NT2/D1 (cell line): ENCODE data around the gene ITGAE.

ENCODE experiments used
- SUZ12 ChIP-seq: IDR thresholded peaks from 2 replicates; pipeline ENCODE4 v1.6.1; 2011; ENCODE audit not compliant: insufficient read length, insufficient read depth; ENCODE audit errors: extremely low read depth
- YY1 ChIP-seq: IDR thresholded peaks from 2 replicates; pipeline ENCODE4 v1.6.1; 2011; ENCODE audit not compliant: insufficient read length, insufficient read depth
- ZNF274 ChIP-seq: IDR thresholded peaks from 2 replicates; pipeline ENCODE4 v1.6.1; 2011; ENCODE audit warnings: mild to moderate bottlenecking, low read depth, low read length

DNA sequence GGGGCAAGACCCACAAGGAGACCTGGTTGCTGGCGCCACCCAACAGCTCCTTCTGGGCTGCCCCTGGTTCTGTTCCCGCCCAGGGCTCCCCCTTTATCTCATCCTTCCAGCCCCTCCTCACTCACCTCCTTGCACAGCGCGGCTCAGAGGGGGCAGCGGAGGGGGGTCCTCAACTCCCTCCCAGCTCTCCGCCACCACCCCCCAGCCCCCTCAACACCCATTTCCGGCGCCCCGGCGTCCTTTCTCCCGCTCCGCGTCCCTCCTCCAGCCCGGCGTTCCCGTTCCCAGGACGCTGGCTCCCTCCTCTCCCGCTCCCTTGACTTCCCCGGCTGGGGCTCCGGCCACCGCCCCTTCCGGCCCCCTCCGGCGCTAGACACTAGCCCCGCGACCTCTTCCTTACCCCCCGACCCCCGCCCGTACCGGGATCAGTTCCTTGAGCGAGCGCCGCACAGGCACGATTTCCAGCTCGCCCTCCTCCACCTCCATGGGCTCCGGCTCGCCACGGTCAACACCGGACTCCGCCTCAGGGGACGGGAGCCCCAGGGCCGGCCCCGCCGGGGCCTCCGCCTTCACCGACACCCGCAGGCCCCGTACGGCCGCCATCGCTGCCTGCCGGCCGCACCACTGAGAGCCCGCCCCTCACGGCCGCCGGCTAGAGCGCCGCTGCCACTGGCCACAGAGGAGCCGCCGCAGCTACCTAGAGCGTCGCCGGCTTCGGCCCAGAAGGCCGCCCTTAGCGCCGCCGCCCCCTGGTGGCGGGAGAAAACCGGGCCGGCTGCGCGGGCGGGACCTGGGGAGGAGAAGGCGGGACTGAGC, 44.8 kb upstream of the ITGAE start, which contains the start of gene NCBP3:
- TF ChIP-seq SUZ12 (no peak), YY1 (no peak), ZNF274 (no peak)
